Coronary artery (tissue), 2 donors: Measurements from ENCODE around the gene CD101.

Experiments used
- DNase-seq: peaks from one replicate; pipeline ENCODE4 v3.0.0-alpha.2; 2017; ENCODE audit warnings: low spot score
- H3K27ac ChIP-seq, 2 donors: fragments of 200-600 bp; sonication (generic); one replicate each; pipeline ENCODE4 v1.5.1; 2016 to 2019
- H3K4me3 ChIP-seq: fragments of 200-600 bp; sonication (generic); 2 replicates; pipeline ENCODE4 v1.5.1; 2016; ENCODE audit warnings: mild to moderate bottlenecking, moderate library complexity
- TF ChIP-seq, protein P1 (sequence below): fragments of 200-600 bp; sonication (generic); IDR thresholded peaks from one replicate; pipeline ENCODE4 v1.5.1; 2019; ENCODE audit warnings: antibody characterized with exemption

Gene CD101

DNA sequence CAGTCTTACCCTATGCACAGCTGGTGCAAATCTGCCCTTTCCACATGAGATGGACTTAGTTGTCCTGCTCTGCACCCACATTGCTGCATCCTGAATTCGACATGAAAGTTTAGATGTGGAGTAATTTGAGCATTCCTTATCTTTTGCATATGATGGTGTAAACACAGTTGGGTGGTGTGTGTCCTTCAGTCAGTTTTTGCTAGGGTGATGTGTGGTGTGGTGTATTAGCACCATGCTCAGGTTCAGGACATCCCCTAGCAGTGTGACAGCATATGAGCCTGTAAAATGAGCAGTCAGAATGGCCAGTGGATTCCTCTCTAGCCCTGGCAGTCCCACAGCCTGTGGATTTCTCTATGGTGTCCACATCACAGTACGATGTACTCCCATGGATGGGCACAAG lies 42.6 kb upstream of the CD101 start:
- TF ChIP-seq, protein P1, sequence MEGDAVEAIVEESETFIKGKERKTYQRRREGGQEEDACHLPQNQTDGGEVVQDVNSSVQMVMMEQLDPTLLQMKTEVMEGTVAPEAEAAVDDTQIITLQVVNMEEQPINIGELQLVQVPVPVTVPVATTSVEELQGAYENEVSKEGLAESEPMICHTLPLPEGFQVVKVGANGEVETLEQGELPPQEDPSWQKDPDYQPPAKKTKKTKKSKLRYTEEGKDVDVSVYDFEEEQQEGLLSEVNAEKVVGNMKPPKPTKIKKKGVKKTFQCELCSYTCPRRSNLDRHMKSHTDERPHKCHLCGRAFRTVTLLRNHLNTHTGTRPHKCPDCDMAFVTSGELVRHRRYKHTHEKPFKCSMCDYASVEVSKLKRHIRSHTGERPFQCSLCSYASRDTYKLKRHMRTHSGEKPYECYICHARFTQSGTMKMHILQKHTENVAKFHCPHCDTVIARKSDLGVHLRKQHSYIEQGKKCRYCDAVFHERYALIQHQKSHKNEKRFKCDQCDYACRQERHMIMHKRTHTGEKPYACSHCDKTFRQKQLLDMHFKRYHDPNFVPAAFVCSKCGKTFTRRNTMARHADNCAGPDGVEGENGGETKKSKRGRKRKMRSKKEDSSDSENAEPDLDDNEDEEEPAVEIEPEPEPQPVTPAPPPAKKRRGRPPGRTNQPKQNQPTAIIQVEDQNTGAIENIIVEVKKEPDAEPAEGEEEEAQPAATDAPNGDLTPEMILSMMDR: no peak

DNA sequence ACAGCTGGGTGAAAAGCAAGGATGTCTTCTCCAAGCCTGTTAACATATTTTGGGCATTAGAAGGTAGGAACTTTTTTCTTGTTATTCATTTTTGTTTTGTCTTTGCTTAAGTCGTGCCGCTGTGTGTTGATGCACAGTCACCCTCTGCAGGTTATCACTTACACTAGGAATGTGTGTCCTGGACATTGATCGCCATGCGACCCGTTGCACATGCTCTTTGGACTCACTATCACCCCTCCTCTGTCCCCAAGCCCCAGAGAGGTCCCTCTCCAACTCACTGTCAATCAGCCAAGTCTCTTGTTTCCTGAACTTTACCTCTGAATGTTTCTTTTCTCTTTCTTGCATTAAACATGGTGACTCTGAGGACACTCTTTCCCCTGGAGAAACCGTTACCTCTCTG lies 40.0 kb upstream of the CD101 start:
- H3K27ac ChIP-seq: no peak overlapping the region
- DNase-seq: no peak
- H3K4me3 ChIP-seq: no peak overlapping the region
- TF ChIP-seq, protein P1: no peak

More for the DNA sequence above, 42.6 kb upstream of the CD101 start:
- no peak for DNase-seq
- Histone ChIP-seq H3K27ac (no peak overlapping the region), H3K4me3 (no peak overlapping the region)

DNA sequence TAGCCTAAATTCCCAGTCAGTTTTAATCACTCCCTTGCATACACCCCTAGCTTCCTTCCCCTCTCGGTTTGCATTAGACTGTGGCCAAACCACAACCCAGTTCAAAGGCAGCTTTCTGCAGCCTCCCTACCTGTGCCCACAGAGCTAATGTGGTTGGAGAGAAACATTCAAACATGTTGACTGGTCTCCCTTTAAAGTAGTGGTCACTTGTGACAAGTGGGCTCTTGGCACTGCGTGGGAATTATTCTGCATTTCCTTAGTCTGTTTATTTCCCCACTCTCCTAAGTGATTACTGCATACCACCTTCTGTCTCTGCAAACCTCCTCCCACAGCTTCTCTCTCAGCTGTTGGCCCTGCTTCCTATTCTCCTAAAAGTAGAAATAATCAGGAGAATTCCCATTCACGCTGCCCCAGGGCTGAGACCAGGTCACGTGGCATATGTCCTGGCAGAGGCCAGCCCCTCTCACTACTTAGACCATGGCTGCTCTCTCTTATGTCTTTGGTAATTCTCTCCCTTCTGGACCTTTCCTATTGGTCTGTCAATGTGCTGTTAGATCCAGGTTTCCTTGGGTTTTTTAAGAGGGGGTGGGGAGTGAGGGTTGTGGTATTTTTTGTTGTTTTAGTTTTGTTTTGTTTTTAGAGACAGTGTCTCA lies 38.4 kb upstream of the CD101 start:
- no peak overlapping the region for H3K4me3 ChIP-seq
- H3K27ac ChIP-seq: no peak overlapping the region
- TF ChIP-seq, protein P1: no peak
- DNase-seq: no peak

DNA sequence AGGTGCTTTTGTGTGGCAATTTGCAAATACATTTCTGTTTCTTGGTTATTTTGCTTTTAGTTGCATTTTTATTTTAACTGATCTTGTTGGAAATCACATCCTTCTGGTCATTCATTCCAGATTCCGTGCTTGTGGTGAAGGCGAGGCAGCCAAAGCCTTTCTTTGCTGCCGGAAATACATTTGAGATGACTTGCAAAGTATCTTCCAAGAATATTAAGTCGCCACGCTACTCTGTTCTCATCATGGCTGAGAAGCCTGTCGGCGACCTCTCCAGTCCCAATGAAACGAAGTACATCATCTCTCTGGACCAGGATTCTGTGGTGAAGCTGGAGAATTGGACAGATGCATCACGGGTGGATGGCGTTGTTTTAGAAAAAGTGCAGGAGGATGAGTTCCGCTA lies 34.8 kb upstream of the CD101 start:
- Histone ChIP-seq H3K27ac (no peak overlapping the region), H3K4me3 (no peak overlapping the region)
- no peak for DNase-seq
- TF ChIP-seq, protein P1: no peak

DNA sequence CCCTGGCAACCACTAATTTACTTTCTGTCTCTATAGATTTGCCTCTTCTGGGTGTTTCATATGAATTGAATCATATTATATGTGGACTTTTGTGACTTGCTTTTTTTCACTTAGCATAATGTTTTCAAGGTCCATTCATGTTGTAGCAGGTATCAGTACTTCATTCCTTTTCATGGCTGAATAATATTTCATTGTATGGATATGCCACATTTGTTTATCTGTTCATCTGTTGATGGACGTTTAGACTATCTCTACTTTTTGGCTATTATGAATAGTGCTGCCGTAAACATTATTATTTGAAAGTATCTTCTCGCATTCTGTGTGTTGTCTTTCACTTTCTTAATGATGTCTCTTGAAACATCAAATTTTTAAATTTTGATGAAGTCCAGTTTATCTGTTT lies 32.8 kb upstream of the CD101 start:
- Histone ChIP-seq H3K4me3 (no peak overlapping the region), H3K27ac (no peak overlapping the region)
- DNase-seq: no peak
- TF ChIP-seq, protein P1: no peak

DNA sequence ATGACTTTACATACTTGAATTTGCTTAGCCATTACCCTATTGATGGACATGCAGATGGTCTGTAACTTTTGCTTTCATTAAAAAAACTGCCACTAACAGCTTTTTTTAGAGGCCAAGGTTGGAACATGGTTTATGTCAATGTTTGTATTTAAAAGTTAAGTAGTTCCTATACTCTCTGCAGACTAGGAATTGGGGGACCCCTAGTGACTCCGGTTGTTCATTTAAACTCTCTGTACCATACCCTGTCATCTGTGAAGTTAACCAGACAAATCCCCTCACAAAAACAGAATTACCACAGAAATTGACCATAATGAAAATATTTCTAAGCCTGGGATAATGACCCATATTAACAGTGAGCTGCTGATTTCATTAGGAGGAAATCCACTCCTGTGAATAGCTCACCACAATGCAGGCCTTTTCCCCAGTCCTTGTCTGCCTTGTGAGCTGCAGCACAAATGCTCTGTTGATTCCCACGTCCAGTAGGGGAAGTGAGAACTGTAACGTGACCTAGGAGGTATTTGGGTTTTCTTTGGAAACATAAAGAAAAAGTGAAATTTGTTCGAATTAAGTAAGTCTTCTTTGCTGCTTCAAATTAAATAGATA lies 30.2 kb upstream of the CD101 start:
- TF ChIP-seq, protein P1: no peak
- Histone ChIP-seq H3K27ac (no peak overlapping the region), H3K4me3 (no peak overlapping the region)
- DNase-seq: no peak
